GM18870 (cell line): Measurements from ENCODE around the gene MTHFD1L.
"Not testable (repeated sequence)": the region's sequence is repeated elsewhere in the genome, so short reads cannot be mapped to it uniquely, and the experiment has no call there.

Source experiments
- ATAC-seq: cut with Tn5 transposase; IDR thresholded peaks from one replicate; pipeline ENCODE4 v1.9.1; 2021; ENCODE audit warnings: moderate library complexity; ENCODE audit not compliant: unreplicated experiment

The MTHFD1L gene

GRCh38 chr6:151113641-151114040 lies 248.1 kb downstream of the MTHFD1L start:
- ATAC-seq: no peak

DNA sequence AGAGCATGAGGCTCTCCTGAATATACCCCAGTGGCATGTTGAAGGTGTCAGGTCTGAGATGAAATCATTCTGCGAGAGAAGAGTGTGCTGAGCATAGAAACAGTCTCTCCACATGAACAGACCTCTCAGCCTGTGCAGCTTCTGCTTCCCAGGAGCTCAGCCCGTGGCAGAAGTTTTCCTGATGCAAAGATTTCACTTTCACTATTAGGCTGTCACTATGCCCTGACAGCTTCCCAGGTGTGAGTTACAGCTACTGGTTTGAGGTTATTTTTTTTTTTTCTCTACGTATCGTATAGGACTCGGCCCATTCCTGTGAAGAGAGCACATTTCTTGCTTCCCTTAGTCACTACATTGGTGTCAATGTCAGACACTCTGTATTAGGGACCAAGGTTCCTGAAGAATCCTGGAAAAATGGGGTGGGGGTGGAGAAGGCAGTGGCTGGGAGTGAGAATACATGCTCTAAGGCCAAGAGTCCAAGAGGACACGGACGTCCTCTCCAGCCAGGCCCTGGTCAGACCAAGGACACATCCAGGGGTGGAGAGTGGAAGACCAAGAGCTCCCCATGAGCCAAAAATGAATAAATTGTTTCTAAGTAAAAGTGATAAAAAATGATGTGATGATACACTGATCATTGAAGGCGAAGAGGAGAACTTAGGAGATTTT lies 253.1 kb downstream of the MTHFD1L start:
- ATAC-seq: no peak

DNA sequence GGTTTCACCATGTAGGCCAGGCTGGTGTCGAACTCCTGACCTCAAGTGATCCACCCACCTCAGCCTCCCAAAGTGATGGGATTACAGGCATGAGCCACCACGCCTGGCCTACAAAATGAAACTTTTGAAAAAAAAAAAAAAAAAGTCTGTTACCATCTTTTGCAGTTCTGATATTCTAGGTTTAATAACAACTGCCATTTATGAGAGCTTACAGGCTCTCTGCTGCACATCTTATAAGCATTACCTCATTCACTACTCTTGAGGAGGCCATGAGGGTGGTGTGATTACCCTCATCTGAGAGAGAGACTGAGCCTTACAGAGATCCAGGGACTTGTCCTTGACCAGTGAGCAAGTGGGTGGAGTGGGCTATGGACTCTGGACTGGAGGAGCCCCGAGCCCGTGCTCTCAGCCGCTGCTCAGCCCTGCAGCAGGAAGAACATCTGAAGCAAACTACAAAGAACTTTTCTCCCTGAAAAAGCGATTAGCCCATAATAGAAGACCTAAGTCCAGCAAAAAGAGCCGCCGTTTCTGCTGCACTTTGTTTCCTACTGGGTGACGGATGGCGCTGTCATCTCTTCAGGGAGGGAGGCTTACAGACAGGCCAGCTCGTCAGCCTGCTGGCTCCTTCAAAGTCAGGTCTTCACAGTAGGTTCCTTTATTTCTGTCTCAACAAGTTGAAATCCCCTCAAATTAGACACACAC lies 254.5 kb downstream of the MTHFD1L start:
- no peak for ATAC-seq

DNA sequence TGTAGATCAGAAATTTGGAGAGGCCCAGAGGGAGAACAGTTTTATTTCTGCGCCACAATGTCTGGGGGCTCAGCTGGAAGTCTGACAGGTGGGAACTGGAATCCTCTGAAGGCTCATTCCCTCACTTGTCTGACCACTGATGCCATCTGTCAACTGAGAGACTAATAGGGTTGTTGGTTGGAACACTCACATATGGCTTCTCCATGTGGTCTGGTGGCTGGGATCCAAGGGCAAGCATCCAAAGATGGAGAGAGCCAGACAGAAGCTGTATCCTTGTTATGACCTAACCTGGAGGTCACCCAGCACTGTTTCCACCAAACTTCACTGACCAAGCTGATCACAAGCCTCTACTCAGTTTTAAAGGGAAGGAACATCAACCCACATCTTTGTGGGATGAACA lies 256.4 kb downstream of the MTHFD1L start:
- no peak for ATAC-seq

DNA sequence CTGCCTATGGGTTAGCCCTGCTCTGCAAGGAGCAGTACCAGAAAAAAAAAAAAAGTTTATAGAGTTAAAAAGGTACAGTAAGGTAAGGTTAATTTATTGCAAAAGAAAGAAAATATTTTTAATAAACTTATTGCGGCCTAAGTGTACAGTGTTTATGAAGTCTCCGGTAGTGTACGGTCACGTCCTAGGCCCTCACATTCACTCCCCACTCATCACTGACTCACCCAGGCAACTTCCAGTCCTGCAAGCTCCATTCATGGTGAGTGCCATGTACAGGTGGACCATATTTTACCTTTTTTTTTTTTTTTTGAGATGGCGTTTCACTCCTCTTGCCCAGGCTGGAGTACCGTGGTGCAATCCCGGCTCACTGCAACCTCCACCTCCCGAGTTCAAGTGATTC lies 258.1 kb downstream of the MTHFD1L start:
- not testable (repeated sequence) for ATAC-seq

- not testable (repeated sequence) for ATAC-seq
These were observed 259.7 kb downstream of the MTHFD1L start for GRCh38 chr6:151125242-151125641.

- not testable (repeated sequence) for ATAC-seq
These were observed 260.3 kb downstream of the MTHFD1L start for GRCh38 chr6:151125651-151126416.

GRCh38 chr6:151126417-151126724 lies 260.9 kb downstream of the MTHFD1L start:
- ATAC-seq: not testable (repeated sequence)

GRCh38 chr6:151127133-151127798 lies 261.8 kb downstream of the MTHFD1L start:
- ATAC-seq: not testable (repeated sequence)

- no peak for ATAC-seq
These were observed 263.4 kb downstream of the MTHFD1L start for GRCh38 chr6:151128763-151129370.

DNA sequence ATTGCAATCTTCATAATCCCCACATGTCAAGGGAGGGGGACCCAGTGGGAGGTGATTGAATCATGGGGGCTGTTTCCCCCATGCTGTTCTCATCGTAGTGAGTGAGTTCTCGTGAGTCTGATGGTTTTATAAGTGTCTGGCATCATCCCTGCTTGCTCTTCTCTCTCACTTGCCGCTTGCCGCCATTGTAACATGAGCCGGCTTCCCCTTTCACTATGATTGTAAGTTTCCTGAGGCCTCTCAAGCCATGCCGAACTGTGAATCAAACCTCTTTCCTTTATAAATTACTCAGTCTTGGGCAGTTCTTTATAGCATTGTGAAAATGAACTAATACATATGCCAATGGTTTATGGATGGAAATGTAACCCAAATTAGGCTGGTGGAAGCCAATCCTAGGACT lies 264.8 kb downstream of the MTHFD1L start:
- peak; percentile 61 for ATAC-seq

- ATAC-seq: no peak
These were observed 266.0 kb downstream of the MTHFD1L start for GRCh38 chr6:151131324-151132007.

DNA sequence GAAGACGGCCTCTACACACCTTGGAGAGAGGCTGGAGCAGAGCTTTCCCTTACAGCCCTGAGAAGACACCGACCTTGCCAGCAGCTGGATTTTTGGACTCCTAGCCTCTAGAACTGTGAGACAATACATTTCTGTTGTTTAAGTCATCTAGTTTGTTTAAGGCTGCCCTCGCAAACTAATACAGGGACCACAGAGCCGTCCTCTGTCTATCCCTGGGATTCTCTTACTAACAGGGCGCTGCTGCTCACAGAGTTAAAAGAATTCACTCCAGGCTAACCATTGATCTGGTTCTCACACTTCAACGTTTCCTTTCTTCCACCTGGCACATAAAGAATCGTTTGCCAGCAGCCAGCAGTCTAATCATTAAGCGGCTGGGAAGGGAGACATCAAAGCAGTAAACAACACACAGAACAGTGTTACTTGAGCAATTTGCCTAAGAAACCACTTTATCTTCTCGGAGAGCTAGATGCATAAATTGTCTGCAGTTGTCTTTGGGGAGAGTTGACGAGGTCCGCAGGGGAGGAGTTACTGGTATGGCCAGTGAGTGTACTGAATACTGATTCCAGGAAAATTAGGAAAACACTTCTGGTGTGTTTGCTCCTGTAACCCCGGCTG lies 270.7 kb downstream of the MTHFD1L start:
- no peak for ATAC-seq

DNA sequence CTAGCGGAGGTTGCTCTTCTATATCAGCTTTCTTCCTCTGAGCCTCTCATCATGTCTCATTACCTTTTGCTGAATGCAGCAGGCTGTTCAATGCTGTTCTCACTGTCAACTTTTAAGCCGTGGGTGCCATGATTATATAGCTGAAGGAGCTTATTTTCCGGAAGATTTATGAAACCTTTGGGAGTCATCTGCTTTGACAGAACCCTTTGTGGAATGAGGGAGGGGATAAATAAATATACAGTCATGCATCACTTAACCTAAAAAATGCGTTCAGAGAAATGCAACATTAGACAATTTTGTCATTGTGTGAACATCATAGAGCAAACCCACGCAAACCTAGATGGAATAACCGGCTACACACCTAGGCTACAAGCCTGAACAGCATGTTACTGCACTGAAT lies 272.0 kb downstream of the MTHFD1L start:
- ATAC-seq: no peak

DNA sequence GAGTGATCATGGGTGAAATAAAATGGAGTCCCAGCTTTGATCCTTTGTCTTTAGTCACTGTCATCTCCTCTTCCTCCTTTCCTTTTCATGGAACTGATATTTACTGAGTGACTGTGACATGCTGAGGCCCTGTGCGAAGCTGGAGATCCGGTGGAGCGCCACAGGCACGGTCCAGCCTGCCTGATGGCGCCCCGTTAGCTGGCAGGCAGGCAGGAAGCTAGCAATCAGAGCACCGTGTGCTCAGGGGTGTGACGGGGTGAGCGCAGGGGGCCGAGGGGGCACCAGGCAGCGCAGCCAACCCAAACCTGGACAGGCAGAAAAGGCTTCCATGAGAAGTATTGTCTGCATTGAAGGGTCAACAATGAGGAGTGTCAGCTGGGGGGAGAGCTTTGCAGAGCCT lies 274.0 kb downstream of the MTHFD1L start:
- ATAC-seq: no peak

DNA sequence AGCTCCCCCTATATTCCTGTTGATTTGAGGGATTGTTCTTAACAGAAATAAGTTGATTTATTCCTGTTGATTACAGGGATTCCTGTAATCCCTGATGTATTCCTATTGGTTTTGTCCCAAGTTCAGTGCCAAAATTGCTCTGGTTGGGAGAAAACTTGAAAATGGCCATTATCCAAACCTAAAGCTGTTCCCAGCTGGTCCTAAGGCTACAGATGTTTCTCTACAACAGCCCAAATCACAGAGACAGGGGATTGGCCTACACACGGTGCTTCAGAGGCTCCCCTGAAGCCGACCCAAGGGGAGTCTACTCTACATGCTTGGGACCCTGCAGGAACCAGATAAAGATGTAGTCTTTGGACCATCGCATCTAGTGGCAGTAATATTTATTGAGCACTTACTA lies 275.3 kb downstream of the MTHFD1L start:
- ATAC-seq: no peak

- ATAC-seq: no peak
These were observed 276.2 kb downstream of the MTHFD1L start for GRCh38 chr6:151141685-151142084.

GRCh38 chr6:151142676-151143075 lies 277.2 kb downstream of the MTHFD1L start:
- ATAC-seq: no peak

DNA sequence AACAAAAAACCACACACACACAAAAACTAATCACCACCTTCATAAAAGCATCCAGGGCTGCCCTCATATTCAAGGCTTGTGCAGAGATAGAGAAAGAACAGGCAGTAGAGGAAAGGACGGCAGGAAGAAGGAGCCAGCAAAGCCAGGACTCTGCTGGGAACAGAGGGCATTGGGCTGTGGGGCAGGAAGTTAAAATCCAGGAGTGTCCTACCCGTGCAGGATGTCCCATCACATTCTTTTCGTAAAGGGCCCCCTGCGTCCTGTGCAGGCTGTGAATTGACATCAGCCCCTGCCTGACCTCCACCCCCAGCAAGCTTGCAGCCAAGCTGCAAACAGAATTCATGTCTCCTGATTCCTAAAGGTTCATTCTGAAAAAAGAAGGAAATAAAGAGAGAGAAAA lies 277.8 kb downstream of the MTHFD1L start:
- ATAC-seq: no peak

GRCh38 chr6:151143806-151144205 lies 278.3 kb downstream of the MTHFD1L start:
- no peak for ATAC-seq
